GM18520 (cell line): ENCODE data around the gene CETN1.

Experiments
- ATAC-seq: cut with Tn5 transposase; IDR thresholded peaks from one replicate; pipeline ENCODE4 v1.9.1; 2021; ENCODE audit not compliant: unreplicated experiment

CETN1 gene

GRCh38 chr18:621291-622043 is 41.3 kb downstream of the CETN1 start:
- no peak for ATAC-seq

DNA sequence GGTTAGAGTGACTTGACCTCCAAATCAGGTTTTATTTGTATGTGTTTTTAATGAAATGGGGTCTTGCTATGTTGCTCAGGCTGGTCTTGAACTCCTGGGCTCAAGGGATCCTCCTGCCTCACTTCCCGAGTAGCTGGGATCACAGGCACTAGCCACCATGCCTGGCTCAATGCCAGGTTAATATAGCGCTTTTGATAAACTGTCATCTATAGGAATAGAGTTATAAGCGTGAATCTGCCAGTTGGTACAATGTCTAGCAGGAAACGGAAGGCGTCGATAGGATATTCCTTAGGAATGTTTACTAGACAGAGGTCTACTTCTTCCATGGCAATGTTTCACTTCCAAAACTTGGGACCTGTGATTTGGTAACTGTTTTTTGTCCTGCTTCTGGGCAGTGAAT is 42.1 kb downstream of the CETN1 start:
- ATAC-seq, result no peak

- no peak for ATAC-seq
These were observed 43.8 kb downstream of the CETN1 start for GRCh38 chr18:623761-624620.

DNA sequence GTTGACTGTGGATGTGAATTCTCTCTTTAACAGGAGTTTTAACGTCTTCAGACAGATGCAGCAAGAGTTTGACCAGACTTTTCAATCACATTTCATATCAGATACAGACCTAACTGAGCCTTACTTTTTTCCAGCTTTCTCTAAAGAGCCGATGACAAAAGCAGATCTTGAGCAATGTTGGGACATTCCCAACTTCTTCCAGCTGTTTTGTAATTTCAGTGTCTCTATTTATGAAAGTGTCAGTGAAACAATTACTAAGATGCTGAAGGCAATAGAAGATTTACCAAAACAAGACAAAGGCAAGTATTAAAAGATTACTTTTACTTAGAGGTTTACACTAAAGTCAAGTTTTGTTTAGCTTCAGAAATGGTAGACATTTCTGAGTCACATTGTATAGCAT is 47.1 kb downstream of the CETN1 start:
- no peak for ATAC-seq

DNA sequence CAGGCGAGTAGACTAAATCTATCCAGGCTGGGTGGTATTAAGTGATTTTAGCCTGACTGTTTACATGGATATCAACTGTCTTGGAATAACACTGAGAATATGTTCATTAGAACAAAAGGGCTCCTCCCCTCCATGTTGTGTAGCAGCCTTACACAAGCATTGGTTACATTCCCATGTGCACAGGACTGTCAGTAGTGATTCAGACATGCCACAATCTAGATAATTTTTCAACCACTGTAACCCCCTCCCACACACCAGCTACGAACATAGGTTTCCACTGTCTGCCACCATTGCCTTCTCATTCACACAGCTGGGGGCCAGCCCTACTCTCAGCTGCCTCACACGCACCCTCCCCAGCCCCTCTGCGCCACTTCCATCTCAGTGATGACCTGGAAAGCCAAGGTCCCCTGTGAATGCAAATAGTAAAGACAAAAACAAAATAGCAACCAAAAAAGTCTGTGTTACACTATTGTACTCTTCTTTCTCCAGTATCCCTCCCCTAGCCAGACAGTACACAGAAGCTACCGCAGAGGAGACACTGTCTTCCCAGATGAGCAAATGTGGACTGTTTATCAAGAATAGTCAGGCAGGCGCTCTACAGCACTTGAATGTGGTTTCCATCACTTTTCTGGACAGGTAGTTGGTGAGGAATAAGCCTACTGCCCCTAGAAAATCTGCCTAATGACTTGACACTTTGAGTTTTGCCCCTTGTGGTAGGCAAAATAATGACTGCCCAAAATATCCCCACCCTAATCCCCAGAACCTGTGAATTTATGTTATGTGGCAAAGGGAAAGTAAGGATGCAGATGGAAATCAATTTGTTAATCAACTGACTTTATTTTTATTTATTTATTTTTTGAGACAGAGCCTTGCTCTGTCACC is 49.3 kb downstream of the CETN1 start:
- ATAC-seq, result no peak

DNA sequence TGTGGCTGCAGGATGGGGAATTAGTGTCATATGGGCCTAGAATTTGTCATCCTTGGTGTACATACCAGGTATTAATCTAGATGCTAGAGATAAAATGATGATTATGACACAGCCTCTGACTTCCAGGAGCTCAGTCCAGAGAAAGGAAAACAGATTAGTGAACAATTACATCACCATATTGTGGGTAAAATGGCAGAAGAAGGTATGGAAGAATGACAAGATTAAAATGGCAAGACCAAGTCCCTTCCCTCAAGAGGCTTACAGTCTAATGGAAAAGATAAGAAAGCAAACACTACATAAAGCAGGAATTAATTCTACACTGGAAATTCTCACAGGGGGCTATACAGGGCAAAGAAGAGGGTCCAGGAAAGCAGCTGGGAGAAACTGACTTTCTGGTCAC is 51.4 kb downstream of the CETN1 start:
- ATAC-seq, result no peak
